K562 (cell line): ENCODE measurements around the gene OMA1. TPM values are rescaled to one million over a fixed set of nuclear protein-coding genes. Genes with fewer than 3 reads are reported as not detected.
A peak's percentile ranks its signal among the peaks of the same experiment; 100 is the strongest.

Experiments used
- EP400 ChIP-seq: fragments of 450-650 bp; IDR thresholded peaks from 2 replicates; pipeline ENCODE4 v1.6.1; 2017; ENCODE audit warnings: antibody characterized with exemption, mild to moderate bottlenecking, moderate library complexity
- KDM5B ChIP-seq: fragments of 200-600 bp; sonication (generic); IDR thresholded peaks from 2 replicates; pipeline ENCODE4 v1.6.1; 2012; ENCODE audit warnings: low read depth, mild to moderate bottlenecking, moderate library complexity, low read length, control low read depth, inconsistent platforms; ENCODE audit not compliant: insufficient replicate concordance
- PML ChIP-seq: IDR thresholded peaks from 2 replicates; pipeline ENCODE4 v1.6.1; 2012; ENCODE audit warnings: low read length, inconsistent platforms
- TEAD2 ChIP-seq: fragments of 450-650 bp; IDR thresholded peaks from 2 replicates; pipeline ENCODE4 v1.6.1; 2016; ENCODE audit warnings: missing genetic modification characterization, control low read depth, missing compliant biosample characterization
- polyA plus RNA-seq, 8 experiments: library from polyadenylated mRNA; depleted of rRNA in 4 of 8; stranded (reverse) in 5 of 8; unstranded in 3 of 8; fragments of >200 nt; fragmentation: Nextera tagmentation in 2 of 8; fragmentation: Illumina TruSeq in 1 of 8; extraction: Ambion mirVana in 2 of 8; extraction: Trizol in 1 of 8; gene quantifications; 2 replicates each; pipeline versions ENCODE4 v1.2.1 to v1.2.3, GENCODE V29; 2011 to 2014; ENCODE audit warnings: inconsistent platforms in 1 of 8, missing spikeins in 1 of 8
- total RNA-seq, 7 experiments: library from RNA; depleted of rRNA in 6 of 7; stranded (reverse); fragments of >200 nt in 6 of 7; fragmentation: Illumina TruSeq in 2 of 7; extraction: Trizol in 2 of 7; gene quantifications; 2 replicates each; pipeline versions ENCODE4 v1.2.1 to v1.2.3, GENCODE V29; 2011 to 2021; ENCODE audit warnings: low replicate concordance in 1 of 7
- TF ChIP-seq, protein P1 (sequence below): IDR thresholded peaks from 2 replicates; pipeline ENCODE4 v1.6.1; 2011; ENCODE audit warnings: borderline replicate concordance, low read depth, mild to moderate bottlenecking, moderate library complexity, low read length; ENCODE audit not compliant: insufficient read depth, poor library complexity, severe bottlenecking
- TF ChIP-seq, protein P2 (sequence below): fragments of 250-450 bp; sonication (Bioruptor Pico); IDR thresholded peaks from 2 replicates; pipeline ENCODE4 v1.9.0; 2021; ENCODE audit warnings: mild to moderate bottlenecking, inconsistent platforms
- TF ChIP-seq, protein P3 (sequence below): fragments of 250-450 bp; sonication (Bioruptor Pico); IDR thresholded peaks from 2 replicates; pipeline ENCODE4 v1.4.0; 2020
- TF ChIP-seq, protein P4 (sequence below), 2 experiments: fragments of 450-650 bp; IDR thresholded peaks; 2 replicates each; pipeline ENCODE4 v1.6.1; 2018; ENCODE audit warnings: mild to moderate bottlenecking in 2 of 2, low read depth in 1 of 2; ENCODE audit not compliant: partially characterized antibody in 2 of 2

The OMA1 gene
- total and polyA plus RNA-seq, 9 of the 15 experiments (the other 6 are each of a cell fraction or from before 2014, with no cell fraction given) = 16.6 to 51.5 (median 33.5) TPM

DNA sequence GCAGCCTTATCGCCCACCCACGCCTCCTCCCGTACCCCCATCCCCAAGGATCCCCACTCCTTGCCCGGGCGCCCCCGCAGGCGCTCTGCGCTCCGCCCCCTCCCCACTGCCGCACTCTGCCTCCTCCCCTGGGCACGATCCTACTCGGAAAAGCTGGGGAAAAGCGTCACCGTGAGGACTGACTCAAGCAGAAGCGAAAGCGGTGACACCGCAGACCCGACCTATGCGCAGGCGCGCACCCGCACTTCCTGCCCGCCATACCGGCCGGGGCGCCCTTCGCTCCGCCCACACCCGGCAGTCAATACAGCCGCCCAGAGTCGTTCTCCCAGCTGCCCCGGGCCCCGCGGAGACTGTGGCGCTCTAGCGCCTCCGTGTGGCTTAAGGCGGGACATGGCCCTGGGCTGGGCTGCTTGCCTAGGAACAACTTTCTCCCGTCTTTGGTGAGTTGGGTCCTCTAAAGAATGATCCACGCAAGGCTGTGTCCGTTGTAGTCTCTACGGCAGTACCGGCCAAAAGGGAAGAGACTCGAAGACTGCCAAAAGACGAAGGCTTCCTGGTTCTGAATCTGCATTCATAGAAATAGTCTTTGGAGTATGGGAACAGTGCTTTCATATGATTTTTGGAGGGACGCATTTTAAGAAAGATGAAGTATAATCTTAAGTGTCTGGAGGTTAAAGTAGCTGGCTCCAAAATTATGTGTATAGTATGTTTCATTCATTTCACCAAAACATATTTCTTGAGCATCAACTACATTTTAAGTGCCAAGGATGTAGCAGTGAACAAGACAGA lies at the start of gene OMA1 (continued):
- TF ChIP-seq EP400 = peak; percentile 22; the same call in 1 of the 2 replicates
- peak; percentile 77 for TF ChIP-seq KDM5B
- TF ChIP-seq, protein P1, sequence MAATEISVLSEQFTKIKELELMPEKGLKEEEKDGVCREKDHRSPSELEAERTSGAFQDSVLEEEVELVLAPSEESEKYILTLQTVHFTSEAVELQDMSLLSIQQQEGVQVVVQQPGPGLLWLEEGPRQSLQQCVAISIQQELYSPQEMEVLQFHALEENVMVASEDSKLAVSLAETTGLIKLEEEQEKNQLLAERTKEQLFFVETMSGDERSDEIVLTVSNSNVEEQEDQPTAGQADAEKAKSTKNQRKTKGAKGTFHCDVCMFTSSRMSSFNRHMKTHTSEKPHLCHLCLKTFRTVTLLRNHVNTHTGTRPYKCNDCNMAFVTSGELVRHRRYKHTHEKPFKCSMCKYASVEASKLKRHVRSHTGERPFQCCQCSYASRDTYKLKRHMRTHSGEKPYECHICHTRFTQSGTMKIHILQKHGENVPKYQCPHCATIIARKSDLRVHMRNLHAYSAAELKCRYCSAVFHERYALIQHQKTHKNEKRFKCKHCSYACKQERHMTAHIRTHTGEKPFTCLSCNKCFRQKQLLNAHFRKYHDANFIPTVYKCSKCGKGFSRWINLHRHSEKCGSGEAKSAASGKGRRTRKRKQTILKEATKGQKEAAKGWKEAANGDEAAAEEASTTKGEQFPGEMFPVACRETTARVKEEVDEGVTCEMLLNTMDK = peak; percentile 86
- TF ChIP-seq TEAD2 (tag) = no peak
- TF ChIP-seq, protein P2, sequence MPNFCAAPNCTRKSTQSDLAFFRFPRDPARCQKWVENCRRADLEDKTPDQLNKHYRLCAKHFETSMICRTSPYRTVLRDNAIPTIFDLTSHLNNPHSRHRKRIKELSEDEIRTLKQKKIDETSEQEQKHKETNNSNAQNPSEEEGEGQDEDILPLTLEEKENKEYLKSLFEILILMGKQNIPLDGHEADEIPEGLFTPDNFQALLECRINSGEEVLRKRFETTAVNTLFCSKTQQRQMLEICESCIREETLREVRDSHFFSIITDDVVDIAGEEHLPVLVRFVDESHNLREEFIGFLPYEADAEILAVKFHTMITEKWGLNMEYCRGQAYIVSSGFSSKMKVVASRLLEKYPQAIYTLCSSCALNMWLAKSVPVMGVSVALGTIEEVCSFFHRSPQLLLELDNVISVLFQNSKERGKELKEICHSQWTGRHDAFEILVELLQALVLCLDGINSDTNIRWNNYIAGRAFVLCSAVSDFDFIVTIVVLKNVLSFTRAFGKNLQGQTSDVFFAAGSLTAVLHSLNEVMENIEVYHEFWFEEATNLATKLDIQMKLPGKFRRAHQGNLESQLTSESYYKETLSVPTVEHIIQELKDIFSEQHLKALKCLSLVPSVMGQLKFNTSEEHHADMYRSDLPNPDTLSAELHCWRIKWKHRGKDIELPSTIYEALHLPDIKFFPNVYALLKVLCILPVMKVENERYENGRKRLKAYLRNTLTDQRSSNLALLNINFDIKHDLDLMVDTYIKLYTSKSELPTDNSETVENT (CRISPR knock-in tag) = peak; percentile 76; the same call in 1 of the 2 replicates
- TF ChIP-seq, protein P3, sequence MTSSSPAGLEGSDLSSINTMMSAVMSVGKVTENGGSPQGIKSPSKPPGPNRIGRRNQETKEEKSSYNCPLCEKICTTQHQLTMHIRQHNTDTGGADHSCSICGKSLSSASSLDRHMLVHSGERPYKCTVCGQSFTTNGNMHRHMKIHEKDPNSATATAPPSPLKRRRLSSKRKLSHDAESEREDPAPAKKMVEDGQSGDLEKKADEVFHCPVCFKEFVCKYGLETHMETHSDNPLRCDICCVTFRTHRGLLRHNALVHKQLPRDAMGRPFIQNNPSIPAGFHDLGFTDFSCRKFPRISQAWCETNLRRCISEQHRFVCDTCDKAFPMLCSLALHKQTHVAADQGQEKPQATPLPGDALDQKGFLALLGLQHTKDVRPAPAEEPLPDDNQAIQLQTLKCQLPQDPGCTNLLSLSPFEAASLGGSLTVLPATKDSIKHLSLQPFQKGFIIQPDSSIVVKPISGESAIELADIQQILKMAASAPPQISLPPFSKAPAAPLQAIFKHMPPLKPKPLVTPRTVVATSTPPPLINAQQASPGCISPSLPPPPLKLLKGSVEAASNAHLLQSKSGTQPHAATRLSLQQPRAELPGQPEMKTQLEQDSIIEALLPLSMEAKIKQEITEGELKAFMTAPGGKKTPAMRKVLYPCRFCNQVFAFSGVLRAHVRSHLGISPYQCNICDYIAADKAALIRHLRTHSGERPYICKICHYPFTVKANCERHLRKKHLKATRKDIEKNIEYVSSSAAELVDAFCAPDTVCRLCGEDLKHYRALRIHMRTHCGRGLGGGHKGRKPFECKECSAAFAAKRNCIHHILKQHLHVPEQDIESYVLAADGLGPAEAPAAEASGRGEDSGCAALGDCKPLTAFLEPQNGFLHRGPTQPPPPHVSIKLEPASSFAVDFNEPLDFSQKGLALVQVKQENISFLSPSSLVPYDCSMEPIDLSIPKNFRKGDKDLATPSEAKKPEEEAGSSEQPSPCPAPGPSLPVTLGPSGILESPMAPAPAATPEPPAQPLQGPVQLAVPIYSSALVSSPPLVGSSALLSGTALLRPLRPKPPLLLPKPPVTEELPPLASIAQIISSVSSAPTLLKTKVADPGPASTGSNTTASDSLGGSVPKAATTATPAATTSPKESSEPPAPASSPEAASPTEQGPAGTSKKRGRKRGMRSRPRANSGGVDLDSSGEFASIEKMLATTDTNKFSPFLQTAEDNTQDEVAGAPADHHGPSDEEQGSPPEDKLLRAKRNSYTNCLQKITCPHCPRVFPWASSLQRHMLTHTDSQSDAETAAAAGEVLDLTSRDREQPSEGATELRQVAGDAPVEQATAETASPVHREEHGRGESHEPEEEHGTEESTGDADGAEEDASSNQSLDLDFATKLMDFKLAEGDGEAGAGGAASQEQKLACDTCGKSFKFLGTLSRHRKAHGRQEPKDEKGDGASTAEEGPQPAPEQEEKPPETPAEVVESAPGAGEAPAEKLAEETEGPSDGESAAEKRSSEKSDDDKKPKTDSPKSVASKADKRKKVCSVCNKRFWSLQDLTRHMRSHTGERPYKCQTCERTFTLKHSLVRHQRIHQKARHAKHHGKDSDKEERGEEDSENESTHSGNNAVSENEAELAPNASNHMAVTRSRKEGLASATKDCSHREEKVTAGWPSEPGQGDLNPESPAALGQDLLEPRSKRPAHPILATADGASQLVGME = no peak
- TF ChIP-seq PML = peak; percentile 55; the same call in 1 of the 2 replicates
- TF ChIP-seq, protein P4, sequence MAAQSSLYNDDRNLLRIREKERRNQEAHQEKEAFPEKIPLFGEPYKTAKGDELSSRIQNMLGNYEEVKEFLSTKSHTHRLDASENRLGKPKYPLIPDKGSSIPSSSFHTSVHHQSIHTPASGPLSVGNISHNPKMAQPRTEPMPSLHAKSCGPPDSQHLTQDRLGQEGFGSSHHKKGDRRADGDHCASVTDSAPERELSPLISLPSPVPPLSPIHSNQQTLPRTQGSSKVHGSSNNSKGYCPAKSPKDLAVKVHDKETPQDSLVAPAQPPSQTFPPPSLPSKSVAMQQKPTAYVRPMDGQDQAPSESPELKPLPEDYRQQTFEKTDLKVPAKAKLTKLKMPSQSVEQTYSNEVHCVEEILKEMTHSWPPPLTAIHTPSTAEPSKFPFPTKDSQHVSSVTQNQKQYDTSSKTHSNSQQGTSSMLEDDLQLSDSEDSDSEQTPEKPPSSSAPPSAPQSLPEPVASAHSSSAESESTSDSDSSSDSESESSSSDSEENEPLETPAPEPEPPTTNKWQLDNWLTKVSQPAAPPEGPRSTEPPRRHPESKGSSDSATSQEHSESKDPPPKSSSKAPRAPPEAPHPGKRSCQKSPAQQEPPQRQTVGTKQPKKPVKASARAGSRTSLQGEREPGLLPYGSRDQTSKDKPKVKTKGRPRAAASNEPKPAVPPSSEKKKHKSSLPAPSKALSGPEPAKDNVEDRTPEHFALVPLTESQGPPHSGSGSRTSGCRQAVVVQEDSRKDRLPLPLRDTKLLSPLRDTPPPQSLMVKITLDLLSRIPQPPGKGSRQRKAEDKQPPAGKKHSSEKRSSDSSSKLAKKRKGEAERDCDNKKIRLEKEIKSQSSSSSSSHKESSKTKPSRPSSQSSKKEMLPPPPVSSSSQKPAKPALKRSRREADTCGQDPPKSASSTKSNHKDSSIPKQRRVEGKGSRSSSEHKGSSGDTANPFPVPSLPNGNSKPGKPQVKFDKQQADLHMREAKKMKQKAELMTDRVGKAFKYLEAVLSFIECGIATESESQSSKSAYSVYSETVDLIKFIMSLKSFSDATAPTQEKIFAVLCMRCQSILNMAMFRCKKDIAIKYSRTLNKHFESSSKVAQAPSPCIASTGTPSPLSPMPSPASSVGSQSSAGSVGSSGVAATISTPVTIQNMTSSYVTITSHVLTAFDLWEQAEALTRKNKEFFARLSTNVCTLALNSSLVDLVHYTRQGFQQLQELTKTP (IDR thresholded peaks at IDR 0.05; ENCODE audit: low read depth in 1 of 2, partially characterized antibody in 2 of 2) = peak in 1 of 2 experiments; percentile 78
